KOPT-K1 (cell line): ENCODE data around the gene NUP210L.

Experiments
- H3K27ac ChIP-seq: fragments of 200-600 bp; sonication (generic); 2 replicates; pipeline ENCODE4 v1.5.1; 2016; ENCODE audit warnings: antibody characterized with exemption, mild to moderate bottlenecking, low read depth, low read length; ENCODE audit not compliant: poor library complexity, severe bottlenecking
- H3K36me3 ChIP-seq: fragments of 200-600 bp; sonication (generic); 2 replicates; pipeline ENCODE4 v1.5.1; 2017; ENCODE audit warnings: antibody characterized with exemption, mild to moderate bottlenecking, low read length, moderate library complexity; ENCODE audit not compliant: insufficient read depth
- H3K9me3 ChIP-seq: fragments of 200-600 bp; sonication (generic); 2 replicates; pipeline ENCODE4 v1.5.1; 2017; ENCODE audit warnings: antibody characterized with exemption, low read length, mild to moderate bottlenecking; ENCODE audit not compliant: insufficient read depth, poor library complexity, severe bottlenecking

Gene NUP210L

DNA sequence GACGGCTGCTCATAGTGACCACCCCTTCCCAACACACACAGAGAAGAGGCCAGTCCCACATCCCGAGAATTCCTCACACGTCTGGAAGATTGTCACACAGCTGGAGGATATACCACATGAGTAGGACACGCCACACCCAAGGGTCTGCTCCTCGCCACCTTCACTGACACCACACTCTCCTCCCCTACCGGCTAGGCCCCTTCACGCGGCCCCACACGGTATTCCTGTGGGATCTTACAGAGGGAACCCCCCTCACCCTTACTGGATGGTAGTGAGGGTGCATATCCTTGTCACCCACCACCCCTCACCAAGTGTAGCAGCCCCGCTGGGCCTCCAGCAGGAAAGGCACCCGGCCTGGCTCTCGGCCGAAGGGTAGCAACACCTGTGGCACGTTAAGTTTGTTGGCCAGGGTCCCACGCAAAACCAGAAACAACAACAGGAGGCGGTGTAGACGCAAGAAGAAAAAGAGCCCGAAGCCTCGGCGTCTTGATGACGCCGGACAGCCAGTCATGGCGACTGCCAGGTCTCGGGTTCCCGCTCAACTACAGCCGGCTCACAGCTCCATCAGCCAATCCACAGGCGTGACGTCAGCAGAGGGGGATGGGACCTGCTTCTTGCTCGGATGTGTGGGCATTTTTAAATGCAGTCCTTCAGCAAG is at the start of gene NUP210L:
TSS of gene NUP210L (minus strand) at position 540 of the 658 bp plus-strand sequence.
- H3K9me3 ChIP-seq = peaks cover 3% of the 10 kb centered on the region
- peaks cover 48% of the 10 kb centered on the region for H3K36me3 ChIP-seq
- H3K27ac ChIP-seq = no peak within 1 kb of the TSS

DNA sequence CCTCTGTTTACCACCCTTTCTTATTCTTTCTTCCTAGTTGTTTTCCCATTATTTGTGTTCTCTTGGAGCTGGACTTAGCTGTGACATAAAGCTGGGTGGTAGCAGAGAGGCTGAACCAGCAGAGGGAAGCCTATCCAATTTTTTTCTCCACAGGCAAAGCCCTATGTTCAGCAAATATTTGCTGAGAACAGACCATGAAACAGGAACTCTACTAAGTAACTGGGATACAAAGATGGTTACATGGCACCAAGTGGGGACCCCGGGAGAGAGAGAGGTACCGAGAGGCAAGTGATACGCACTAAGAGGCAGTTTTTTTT is 44.6 kb upstream of the NUP210L start:
- H3K27ac ChIP-seq = no peak overlapping the region

GRCh38 chr1:154198756-154199562 is 44.1 kb upstream of the NUP210L start:
- Histone ChIP-seq H3K36me3 (no peaks in the 10 kb centered on the region), H3K27ac (no peak overlapping the region), H3K9me3 (no peaks in the 10 kb centered on the region)

More for the DNA sequence above, 44.6 kb upstream of the NUP210L start:
- Histone ChIP-seq H3K36me3 (no peaks in the 10 kb centered on the region), H3K9me3 (no peaks in the 10 kb centered on the region)

DNA sequence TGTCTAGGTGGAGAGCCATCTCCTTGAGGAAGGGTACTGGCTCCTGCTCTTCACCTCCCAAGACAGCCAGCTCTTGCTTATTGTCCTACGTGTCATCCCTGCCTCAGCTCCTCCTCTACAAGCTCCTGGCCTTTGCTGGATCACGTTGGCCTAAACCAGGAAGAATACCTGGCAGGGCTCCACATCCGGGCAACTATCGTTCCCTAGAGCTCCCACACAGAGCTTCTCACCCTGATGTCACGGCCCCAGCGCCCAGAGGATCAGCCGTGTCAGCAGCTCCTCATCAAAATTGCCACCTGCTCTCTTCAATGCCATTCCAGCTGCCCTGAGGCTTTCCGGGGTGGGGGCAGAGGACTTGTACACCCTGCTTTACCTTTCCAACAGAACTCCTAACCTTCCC is 38.9 kb upstream of the NUP210L start:
- Histone ChIP-seq H3K9me3 (no peaks in the 10 kb centered on the region), H3K27ac (no peak overlapping the region), H3K36me3 (no peaks in the 10 kb centered on the region)

GRCh38 chr1:154192476-154192875 is 37.6 kb upstream of the NUP210L start:
- H3K9me3 ChIP-seq = no peaks in the 10 kb centered on the region
- H3K36me3 ChIP-seq = no peaks in the 10 kb centered on the region
- H3K27ac ChIP-seq = no peak overlapping the region

GRCh38 chr1:154191990-154192461 is 37.2 kb upstream of the NUP210L start, which contains the start of gene TPM3:
Gene TPM3, minus strand, starts transcription at chr1:154192100. Its CDS starts 82 bp downstream, at chr1:154192018.
- Histone ChIP-seq H3K9me3 (no peaks in the 10 kb centered on the region), H3K27ac (no peak within 1 kb of the TSS), H3K36me3 (no peaks in the 10 kb centered on the region)

DNA sequence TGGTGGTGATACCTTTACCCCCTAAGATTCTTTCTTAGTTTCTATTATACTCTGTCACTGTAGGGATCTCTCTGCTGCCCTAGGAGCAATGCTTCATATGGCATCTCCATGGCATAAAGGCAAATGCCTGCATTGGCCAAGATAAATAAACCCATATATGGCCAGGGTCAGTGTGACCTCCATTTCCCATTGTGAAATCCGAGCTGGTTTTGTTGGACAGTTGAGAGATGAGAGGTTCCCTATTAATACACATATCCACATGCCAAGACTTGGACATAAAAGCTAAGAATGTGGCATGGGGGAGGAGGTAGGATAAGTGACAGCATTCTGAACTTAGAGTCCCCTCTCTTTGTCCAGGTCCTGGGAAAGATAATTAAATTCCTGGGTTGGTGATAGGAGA is 35.7 kb upstream of the NUP210L start:
- H3K9me3 ChIP-seq = no peaks in the 10 kb centered on the region
- no peaks in the 10 kb centered on the region for H3K36me3 ChIP-seq
- no peak overlapping the region for H3K27ac ChIP-seq

DNA sequence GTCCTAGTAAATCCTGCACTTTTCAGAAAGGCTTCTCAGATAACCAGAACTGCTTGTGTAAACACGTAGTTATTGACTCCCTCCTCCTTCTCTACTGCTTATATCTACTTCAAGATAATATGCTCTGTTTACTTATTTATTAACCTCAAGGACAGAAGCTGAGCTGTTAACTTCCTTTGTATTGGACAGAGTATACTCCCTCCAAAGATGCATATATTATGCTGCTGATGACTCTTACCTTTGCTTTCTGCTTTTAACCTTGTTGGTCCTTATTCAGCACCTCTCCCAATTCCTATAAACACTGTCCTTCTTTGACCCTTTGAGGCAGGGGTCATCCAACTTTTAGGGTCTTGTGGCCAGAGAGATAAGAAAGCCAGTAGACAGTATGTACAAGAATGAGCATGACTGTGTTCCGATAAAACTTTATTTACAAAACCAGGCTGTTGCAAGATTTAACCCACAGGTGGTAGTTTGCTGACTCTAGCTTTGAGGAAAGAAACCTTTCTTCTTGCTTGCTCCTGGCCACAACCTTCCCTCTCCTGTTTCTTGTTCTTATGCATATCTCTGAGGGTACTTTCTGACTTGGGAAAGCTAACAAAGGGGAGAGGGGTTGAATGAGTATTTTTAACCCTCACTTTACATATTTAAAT is 32.1 kb upstream of the NUP210L start:
- H3K27ac ChIP-seq = no peak overlapping the region
- H3K9me3 ChIP-seq = no peaks in the 10 kb centered on the region
- no peaks in the 10 kb centered on the region for H3K36me3 ChIP-seq

GRCh38 chr1:154186177-154186576 is 31.3 kb upstream of the NUP210L start:
- H3K27ac ChIP-seq = no peak overlapping the region
- peaks cover 4% of the 10 kb centered on the region for H3K36me3 ChIP-seq
- H3K9me3 ChIP-seq = no peaks in the 10 kb centered on the region

DNA sequence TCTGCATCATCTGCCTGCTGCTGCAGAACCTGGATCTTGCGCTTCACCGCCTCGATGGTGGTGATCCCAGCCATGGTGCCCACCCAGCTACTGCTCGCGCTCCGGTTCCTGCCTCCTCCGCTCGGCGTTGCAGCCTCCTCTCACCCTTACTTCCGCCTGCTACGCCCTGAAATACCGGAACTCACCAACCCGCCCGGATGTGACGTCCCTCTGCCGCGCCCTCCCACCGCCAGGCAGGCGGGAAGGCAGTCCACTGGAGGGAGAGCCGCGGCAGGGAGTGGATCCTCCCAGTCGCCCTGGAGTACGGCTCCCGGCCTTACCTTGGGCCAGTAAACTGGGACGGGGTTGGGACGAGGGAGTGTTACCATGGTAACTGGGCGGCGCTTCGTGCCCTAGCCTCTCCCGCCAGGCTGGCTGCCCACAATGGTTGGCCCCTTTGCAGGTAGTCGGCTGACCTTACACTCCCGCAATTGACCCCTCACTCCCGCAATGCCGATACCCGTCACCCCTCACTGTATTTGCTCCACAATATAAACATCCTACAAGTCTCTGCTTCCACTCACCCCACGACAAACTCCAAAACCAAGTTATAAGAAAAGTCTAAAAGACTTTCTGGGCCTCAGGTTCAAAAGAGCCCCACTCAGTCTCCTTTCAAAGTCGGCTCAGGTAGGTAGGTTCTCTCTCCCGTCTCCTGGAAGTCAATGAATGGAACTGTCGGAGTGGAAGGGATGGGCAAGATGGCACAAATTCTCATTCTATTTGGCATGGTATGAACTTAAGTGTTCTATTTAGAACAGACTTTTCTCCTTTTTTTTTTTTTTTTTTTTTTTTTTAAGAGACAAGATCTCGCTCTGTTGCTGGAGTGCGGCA is 28.4 kb upstream of the NUP210L start:
- Histone ChIP-seq H3K36me3 (peaks cover 32% of the 10 kb centered on the region), H3K27ac (peak overlapping the region; percentile 93), H3K9me3 (no peaks in the 10 kb centered on the region)

- Histone ChIP-seq H3K36me3 (peaks cover 40% of the 10 kb centered on the region), H3K27ac (peak overlapping the region; percentile 93)
Observed at GRCh38 chr1:154182344-154183045, 27.6 kb upstream of the NUP210L start.

GRCh38 chr1:154181944-154182343 is 27.1 kb upstream of the NUP210L start:
- Histone ChIP-seq H3K9me3 (no peaks in the 10 kb centered on the region), H3K27ac (peak overlapping the region; percentile 93), H3K36me3 (peaks cover 46% of the 10 kb centered on the region)

More at GRCh38 chr1:154182344-154183045, 27.6 kb upstream of the NUP210L start:
- H3K9me3 ChIP-seq = no peaks in the 10 kb centered on the region

DNA sequence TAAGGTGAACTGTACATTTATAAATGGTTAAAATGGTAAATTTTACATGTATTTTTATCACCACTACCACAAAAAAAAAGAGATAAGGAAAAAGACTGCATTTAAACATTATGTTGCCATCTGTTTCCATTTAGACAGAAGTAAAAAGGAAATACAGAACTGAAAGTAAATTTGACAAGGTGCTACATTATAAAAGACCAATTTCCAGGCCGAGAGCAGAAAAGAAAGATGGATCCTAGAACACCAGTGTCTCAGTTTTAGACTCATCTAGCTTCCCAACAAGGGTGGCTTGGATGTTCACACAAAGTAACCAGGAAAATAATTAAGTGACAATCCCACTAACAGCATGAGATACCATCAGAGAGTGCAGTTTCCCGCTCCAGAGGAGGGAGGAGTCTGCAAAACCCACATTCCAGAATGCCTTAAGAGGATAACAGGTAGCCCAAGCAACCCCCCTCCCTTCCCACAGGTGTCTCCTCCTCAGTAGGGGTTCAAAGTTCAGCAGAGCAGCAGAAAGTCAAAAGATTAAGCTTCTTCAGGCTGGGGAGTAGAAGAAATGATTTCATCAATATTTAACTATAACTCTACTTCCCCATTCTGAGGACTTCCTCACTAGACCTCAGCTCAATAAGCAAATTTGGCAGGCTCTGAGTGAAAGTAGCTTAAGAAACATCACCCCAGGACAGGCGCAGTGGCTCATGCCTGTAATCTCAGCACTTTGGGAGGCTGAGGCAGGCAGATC is 25.2 kb upstream of the NUP210L start:
- H3K27ac ChIP-seq = peak overlapping the region; percentile 44
- H3K36me3 ChIP-seq = peaks cover 64% of the 10 kb centered on the region
- no peaks in the 10 kb centered on the region for H3K9me3 ChIP-seq
